PC-9 (cell line): ENCODE data around the gene SLX4IP. TPM values are rescaled to one million over a fixed set of nuclear protein-coding genes. Genes with fewer than 3 reads are reported as not detected.

Experiments
- BruUV-seq: library from RNA; stranded (reverse); fragments of 400-500 nt; replicated peaks from 2 replicates; lab custom pipeline; 2021; lab: Mats Ljungman, UMichigan
- CTCF ChIA-PET: fragments of 300-600 bp; sonication (Branson Sonifier 250); formaldehyde crosslinking; loops from one replicate; lab custom pipeline; 2022; ENCODE audit warnings: antibody characterized with exemption; lab: Charles Lee
- POLR2A ChIA-PET: fragments of 300-600 bp; sonication (Branson Sonifier 250); formaldehyde crosslinking; loops from one replicate; lab custom pipeline; 2022; ENCODE audit warnings: antibody characterized with exemption; ENCODE audit not compliant: unreplicated experiment; lab: Charles Lee
- DNase-seq, 2 experiments: peaks; one replicate each; pipeline versions ENCODE4 v3.0.0 to v3.0.0-alpha.2; 2015 to 2022; ENCODE audit warnings: mixed read lengths in 1 of 2
- H2AFZ ChIP-seq: fragments of 200-600 bp; sonication (generic); 2 replicates; pipeline ENCODE4 v1.8.1; 2017; ENCODE audit warnings: antibody characterized with exemption
- H3F3A ChIP-seq: fragments of 200-600 bp; sonication (generic); 2 replicates; pipeline ENCODE4 v1.8.1; 2017; ENCODE audit warnings: antibody characterized with exemption, mild to moderate bottlenecking, low read depth; ENCODE audit not compliant: insufficient read depth
- H3K27ac ChIP-seq: fragments of 200-600 bp; sonication (generic); 2 replicates; pipeline ENCODE4 v1.6.1; 2016; ENCODE audit warnings: mixed run types
- H3K27me3 ChIP-seq: fragments of 200-600 bp; sonication (generic); 2 replicates; pipeline ENCODE4 v1.6.1; 2016; ENCODE audit warnings: low read depth, mixed run types; ENCODE audit not compliant: insufficient read depth
- H3K36me3 ChIP-seq: fragments of 200-600 bp; sonication (generic); 2 replicates; pipeline ENCODE4 v1.6.1; 2016; ENCODE audit warnings: low read depth, mixed run types
- H3K4me1 ChIP-seq: fragments of 200-600 bp; sonication (generic); replicated peaks from 2 replicates; pipeline ENCODE4 v1.6.1; 2016; ENCODE audit warnings: mixed run types; ENCODE audit not compliant: insufficient read depth
- H3K4me2 ChIP-seq: fragments of 200-600 bp; sonication (generic); 2 replicates; pipeline ENCODE4 v1.6.1; 2017; ENCODE audit warnings: mixed run types
- H3K4me3 ChIP-seq: fragments of 200-600 bp; sonication (generic); 2 replicates; pipeline ENCODE4 v1.6.1; 2016; ENCODE audit warnings: mixed run types
- H3K79me2 ChIP-seq: fragments of 200-600 bp; sonication (generic); 2 replicates; pipeline ENCODE4 v1.6.1; 2017; ENCODE audit warnings: low read depth, mixed run types
- H3K9me2 ChIP-seq: fragments of 200-600 bp; sonication (generic); 2 replicates; pipeline ENCODE4 v1.8.1; 2017; ENCODE audit warnings: mild to moderate bottlenecking; ENCODE audit not compliant: insufficient read depth
- H3K9me3 ChIP-seq: fragments of 200-600 bp; sonication (generic); 2 replicates; pipeline ENCODE4 v1.8.1; 2016; ENCODE audit warnings: low read depth; ENCODE audit not compliant: insufficient read depth
- H4K20me1 ChIP-seq: fragments of 200-600 bp; sonication (generic); 2 replicates; pipeline ENCODE4 v1.8.1; 2017; ENCODE audit not compliant: insufficient read depth
- EZH2 ChIP-seq: fragments of 200-600 bp; sonication (generic); IDR thresholded peaks from 2 replicates; pipeline ENCODE4 v1.8.0; 2017; ENCODE audit warnings: antibody characterized with exemption, low read depth
- intact Hi-C: fragments of 100-400 bp; cut with micrococcal nuclease; formaldehyde crosslinking; loops from one replicate; pipeline ENCODE4 v1.10.0; 2022; ENCODE audit not compliant: unreplicated experiment
- total RNA-seq: library from RNA; stranded (reverse); gene quantifications from 2 replicates; pipeline ENCODE4 v1.2.3, GENCODE V29; 2021
- TF ChIP-seq, protein P1 (sequence below): fragments of 200-600 bp; sonication (generic); conservative IDR thresholded peaks from 2 replicates; pipeline ENCODE4 v1.6.1; 2017; ENCODE audit warnings: mixed run types, antibody characterized with exemption, mild to moderate bottlenecking, moderate library complexity

The SLX4IP gene
- total RNA-seq, 1 experiment from 2014 or later, result 13.4 TPM

DNA sequence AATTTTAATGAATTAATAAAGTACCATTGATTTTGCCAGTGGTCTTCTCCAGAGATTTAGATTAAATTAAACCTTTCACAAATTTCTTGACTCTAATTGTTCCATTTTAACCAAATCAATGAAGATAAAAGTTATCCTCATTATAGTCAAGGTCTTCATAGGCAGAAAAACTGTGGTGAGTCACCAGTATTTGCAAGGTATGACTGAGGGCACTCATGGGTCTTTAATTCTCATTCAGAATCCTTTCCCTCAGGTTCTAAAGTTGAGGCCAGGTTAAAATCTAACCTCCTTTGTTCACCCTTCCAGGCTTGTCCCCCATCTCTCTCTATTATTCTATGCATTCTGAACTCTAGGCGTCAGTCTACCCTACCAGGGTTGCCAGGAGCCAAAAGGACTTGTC is 144.8 kb downstream of the SLX4IP start:
- ChIA-PET POLR2A (interaction anchor here (0.7 kb wide), 1 partner anchor 14 kb away, joined by 3 read pairs; no protein-coding TSS in a partner anchor), CTCF (no interaction called here)
- peaks cover 29% of the 10 kb centered on the region for H3K4me1 ChIP-seq
- intact Hi-C loops, result no loop called here
- TF ChIP-seq, protein P1, sequence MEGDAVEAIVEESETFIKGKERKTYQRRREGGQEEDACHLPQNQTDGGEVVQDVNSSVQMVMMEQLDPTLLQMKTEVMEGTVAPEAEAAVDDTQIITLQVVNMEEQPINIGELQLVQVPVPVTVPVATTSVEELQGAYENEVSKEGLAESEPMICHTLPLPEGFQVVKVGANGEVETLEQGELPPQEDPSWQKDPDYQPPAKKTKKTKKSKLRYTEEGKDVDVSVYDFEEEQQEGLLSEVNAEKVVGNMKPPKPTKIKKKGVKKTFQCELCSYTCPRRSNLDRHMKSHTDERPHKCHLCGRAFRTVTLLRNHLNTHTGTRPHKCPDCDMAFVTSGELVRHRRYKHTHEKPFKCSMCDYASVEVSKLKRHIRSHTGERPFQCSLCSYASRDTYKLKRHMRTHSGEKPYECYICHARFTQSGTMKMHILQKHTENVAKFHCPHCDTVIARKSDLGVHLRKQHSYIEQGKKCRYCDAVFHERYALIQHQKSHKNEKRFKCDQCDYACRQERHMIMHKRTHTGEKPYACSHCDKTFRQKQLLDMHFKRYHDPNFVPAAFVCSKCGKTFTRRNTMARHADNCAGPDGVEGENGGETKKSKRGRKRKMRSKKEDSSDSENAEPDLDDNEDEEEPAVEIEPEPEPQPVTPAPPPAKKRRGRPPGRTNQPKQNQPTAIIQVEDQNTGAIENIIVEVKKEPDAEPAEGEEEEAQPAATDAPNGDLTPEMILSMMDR, result no peak
- no peak for TF ChIP-seq EZH2
- no peak for DNase-seq
- H3K4me3 ChIP-seq, result no peak overlapping the region
- H3K27me3 ChIP-seq, result no peaks in the 10 kb centered on the region
- H3K27ac ChIP-seq, result no peak overlapping the region
- no peak overlapping the region for H3K4me2 ChIP-seq
- no peaks in the 10 kb centered on the region for H3K79me2 ChIP-seq
- H3K9me2 ChIP-seq, result no peaks in the 10 kb centered on the region
- H3K36me3 ChIP-seq, result no peaks in the 10 kb centered on the region
- H2AFZ ChIP-seq, result no peak overlapping the region
- no TSS peak for BruUV-seq
- no peaks in the 10 kb centered on the region for H3K9me3 ChIP-seq
- 0 out of 2 replicates have a peak, but pooled peaks cover 5% of the 10 kb centered on the region for H3F3A ChIP-seq
- no peaks in the 10 kb centered on the region for H4K20me1 ChIP-seq

DNA sequence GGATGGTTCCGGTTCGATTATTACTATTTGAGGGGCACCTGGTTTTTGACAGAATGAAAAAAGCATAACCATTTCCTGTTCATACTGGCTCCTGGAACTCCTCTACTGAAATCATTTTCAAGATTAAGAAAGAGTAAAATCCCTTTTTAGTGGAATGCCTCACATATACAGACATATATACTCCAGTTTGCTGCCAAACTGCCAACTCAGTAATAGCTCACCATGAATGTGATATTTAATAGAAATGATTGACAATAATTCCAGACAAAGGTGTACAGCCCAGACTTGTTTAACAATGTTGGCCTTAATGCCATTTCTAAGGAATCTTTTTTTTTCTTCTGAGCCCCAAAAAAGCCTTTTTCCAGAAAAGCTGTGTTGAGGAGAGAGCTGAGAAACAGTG is 145.6 kb downstream of the SLX4IP start:
- BruUV-seq, result no TSS peak
- H3F3A ChIP-seq, result 0 out of 2 replicates have a peak, but pooled peaks cover 5% of the 10 kb centered on the region
- no peak for DNase-seq
- H3K79me2 ChIP-seq, result no peaks in the 10 kb centered on the region
- TF ChIP-seq, protein P1, result no peak
- no peak for TF ChIP-seq EZH2
- peaks cover 29% of the 10 kb centered on the region for H3K4me1 ChIP-seq
- no peaks in the 10 kb centered on the region for H3K9me3 ChIP-seq
- no peaks in the 10 kb centered on the region for H3K36me3 ChIP-seq
- no peak overlapping the region for H3K4me2 ChIP-seq
- H3K27me3 ChIP-seq, result no peaks in the 10 kb centered on the region
- H2AFZ ChIP-seq, result no peak overlapping the region
- ChIA-PET POLR2A (no interaction called here), CTCF (no interaction called here)
- H4K20me1 ChIP-seq, result no peaks in the 10 kb centered on the region
- no peak overlapping the region for H3K27ac ChIP-seq
- H3K4me3 ChIP-seq, result no peak overlapping the region
- no peaks in the 10 kb centered on the region for H3K9me2 ChIP-seq
- intact Hi-C loops, result no loop called here

DNA sequence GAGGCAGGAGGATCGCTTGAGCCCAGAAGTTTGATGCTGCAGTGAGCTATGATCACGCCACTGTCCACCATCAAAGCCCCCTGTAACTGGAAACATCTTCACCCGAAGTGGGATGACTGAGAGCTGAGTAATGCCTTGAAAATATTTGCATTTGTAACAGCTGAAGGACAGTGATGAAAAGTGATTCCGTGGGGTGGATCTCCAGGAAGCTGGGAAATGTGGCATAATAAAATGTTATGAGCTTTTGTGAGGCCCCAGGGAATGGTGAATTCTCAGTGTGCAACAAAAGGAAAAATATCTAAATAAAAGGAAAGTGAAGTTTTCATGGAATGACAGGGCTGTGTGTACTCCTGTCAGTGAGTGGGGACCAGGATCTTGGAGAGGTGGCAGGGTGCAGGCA is 146.7 kb downstream of the SLX4IP start:
- H2AFZ ChIP-seq, result no peak overlapping the region
- peaks cover 29% of the 10 kb centered on the region for H3K4me1 ChIP-seq
- no TSS peak for BruUV-seq
- no peaks in the 10 kb centered on the region for H3K79me2 ChIP-seq
- ChIA-PET CTCF (no interaction called here), POLR2A (interaction anchor here (0.9 kb wide), 1 partner anchor 16 kb away, joined by 3 read pairs; no protein-coding TSS in a partner anchor)
- H3K27me3 ChIP-seq, result no peaks in the 10 kb centered on the region
- no peak overlapping the region for H3K4me3 ChIP-seq
- H3K9me2 ChIP-seq, result no peaks in the 10 kb centered on the region
- no peak for DNase-seq
- intact Hi-C loops, result no loop called here
- H3K36me3 ChIP-seq, result no peaks in the 10 kb centered on the region
- no peaks in the 10 kb centered on the region for H4K20me1 ChIP-seq
- no peak overlapping the region for H3K27ac ChIP-seq
- H3K4me2 ChIP-seq, result no peak overlapping the region
- H3F3A ChIP-seq, result 0 out of 2 replicates have a peak, but pooled peaks cover 5% of the 10 kb centered on the region
- no peaks in the 10 kb centered on the region for H3K9me3 ChIP-seq
- no peak for TF ChIP-seq EZH2
- TF ChIP-seq, protein P1, result no peak
